Ammon's horn (tissue), 1 donor: ENCODE results near the gene KIRREL3.

Experiments used
- DNase-seq: peaks from one replicate; pipeline ENCODE4 v3.0.0-alpha.2; 2016; ENCODE audit warnings: low spot score

The KIRREL3 gene

GRCh38 chr11:126507646-126508045 is 492.9 kb downstream of the KIRREL3 start:
- no peak for DNase-seq

GRCh38 chr11:126506789-126507188 is 493.8 kb downstream of the KIRREL3 start:
- DNase-seq: no peak

GRCh38 chr11:126502982-126503381 is 497.6 kb downstream of the KIRREL3 start:
- no peak for DNase-seq

- no peak for DNase-seq
Observed at GRCh38 chr11:126502159-126502558, 498.4 kb downstream of the KIRREL3 start.

GRCh38 chr11:126501641-126502040 is 498.9 kb downstream of the KIRREL3 start:
- no peak for DNase-seq

- DNase-seq: no peak
Observed at GRCh38 chr11:126500981-126501380, 499.6 kb downstream of the KIRREL3 start.

- DNase-seq: no peak
Observed at GRCh38 chr11:126499131-126499752, 501.3 kb downstream of the KIRREL3 start.

GRCh38 chr11:126498281-126498680 is 502.3 kb downstream of the KIRREL3 start:
- DNase-seq: no peak

GRCh38 chr11:126497581-126498122 is 502.9 kb downstream of the KIRREL3 start:
- no peak for DNase-seq

GRCh38 chr11:126496576-126497337 is 503.8 kb downstream of the KIRREL3 start:
- DNase-seq: no peak

GRCh38 chr11:126495281-126496220 is 505.0 kb downstream of the KIRREL3 start:
- DNase-seq: no peak

GRCh38 chr11:126494831-126495230 is 505.7 kb downstream of the KIRREL3 start:
- DNase-seq: no peak

- no peak for DNase-seq
Observed at GRCh38 chr11:126492331-126493082, 508.1 kb downstream of the KIRREL3 start.

GRCh38 chr11:126491092-126491491 is 509.5 kb downstream of the KIRREL3 start:
- no peak for DNase-seq

GRCh38 chr11:126489836-126490660 is 510.5 kb downstream of the KIRREL3 start:
- DNase-seq: no peak

GRCh38 chr11:126488591-126489370 is 511.8 kb downstream of the KIRREL3 start:
- DNase-seq: no peak

- DNase-seq: no peak
Observed at GRCh38 chr11:126487711-126488110, 512.9 kb downstream of the KIRREL3 start.

- DNase-seq: no peak
Observed at GRCh38 chr11:126485986-126486635, 514.5 kb downstream of the KIRREL3 start.
